HS-5 (cell line): Measurements from ENCODE around the gene MAP3K5.
"Not testable (repeated sequence)": the region's sequence is repeated elsewhere in the genome, so short reads cannot be mapped to it uniquely, and the experiment has no call there.

Experiments
- DNase-seq: peaks from one replicate; pipeline ENCODE4 v3.0.0-alpha.2; 2012; ENCODE audit warnings: low read depth

Gene MAP3K5

GRCh38 chr6:136772685-136773472 lies 19.4 kb downstream of the MAP3K5 start:
- DNase-seq: no peak

DNA sequence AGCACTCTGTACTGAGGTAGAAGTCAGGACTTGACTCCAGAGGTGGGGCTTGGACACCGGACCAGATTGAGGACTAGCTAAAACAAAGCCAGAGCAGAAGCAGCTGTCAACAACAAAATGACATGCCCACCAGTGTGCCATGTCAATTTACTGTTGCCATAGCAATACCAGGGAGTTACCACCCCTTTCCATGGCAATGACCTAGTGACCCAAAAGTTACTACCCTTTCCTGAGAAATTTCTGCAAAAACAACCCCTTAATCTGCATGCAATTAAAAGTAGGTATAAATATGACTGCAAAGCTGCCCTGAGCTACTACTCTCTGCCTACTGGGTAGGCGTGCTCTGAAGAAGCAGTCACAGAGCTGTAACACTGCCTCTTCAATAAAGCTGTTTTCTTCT lies 21.0 kb downstream of the MAP3K5 start:
- no peak for DNase-seq

GRCh38 chr6:136769759-136770158 lies 22.5 kb downstream of the MAP3K5 start:
- DNase-seq: no peak

DNA sequence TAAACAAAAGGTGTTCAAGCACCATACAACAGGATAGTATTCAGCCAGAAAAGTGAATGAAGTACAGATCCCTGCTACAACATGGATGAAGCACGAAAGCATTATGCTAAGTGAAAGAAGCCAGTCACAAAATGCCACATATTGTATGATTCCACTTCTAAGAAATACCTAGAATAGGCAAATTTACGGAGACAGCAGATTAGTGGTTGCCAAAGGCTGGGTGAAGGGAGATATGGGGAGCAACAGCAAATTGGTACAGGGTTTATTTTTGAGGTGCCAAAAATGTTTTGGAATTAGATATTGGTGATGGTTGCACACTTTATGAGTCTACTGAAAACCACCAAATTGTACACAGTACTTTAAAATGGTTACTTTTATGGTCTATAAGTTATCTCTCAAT lies 23.2 kb downstream of the MAP3K5 start:
- no peak for DNase-seq

GRCh38 chr6:136767570-136768309 lies 24.5 kb downstream of the MAP3K5 start:
- no peak for DNase-seq

- DNase-seq: no peak
Measured at GRCh38 chr6:136767103-136767502, 25.2 kb downstream of the MAP3K5 start.

GRCh38 chr6:136766274-136766673 lies 26.0 kb downstream of the MAP3K5 start:
- no peak for DNase-seq

DNA sequence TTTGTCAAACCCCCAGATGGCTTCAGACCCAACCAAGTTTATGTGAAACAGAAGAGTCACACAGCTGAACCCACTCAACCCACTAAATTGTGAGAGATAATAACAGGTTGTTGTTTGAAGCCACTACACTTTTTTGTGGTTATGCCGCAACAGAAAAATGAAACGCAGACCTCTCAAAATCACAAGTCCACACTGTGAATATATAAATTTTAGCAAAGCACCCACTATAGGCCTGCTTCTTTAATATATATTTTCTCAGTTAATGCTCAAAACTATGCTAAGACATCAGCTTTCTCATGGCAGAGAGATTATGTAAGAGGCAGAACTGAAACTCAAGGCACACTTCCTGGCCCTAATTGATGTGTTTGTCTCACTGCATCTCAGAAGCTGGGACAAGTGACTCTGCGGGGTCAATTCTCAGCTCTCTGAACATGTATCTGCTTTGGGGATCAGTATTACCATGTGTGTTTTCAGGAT lies 27.7 kb downstream of the MAP3K5 start:
- DNase-seq: no peak

- no peak for DNase-seq
Measured at GRCh38 chr6:136763716-136764516, 28.4 kb downstream of the MAP3K5 start.

GRCh38 chr6:136763255-136763654 lies 29.0 kb downstream of the MAP3K5 start:
- DNase-seq: no peak

DNA sequence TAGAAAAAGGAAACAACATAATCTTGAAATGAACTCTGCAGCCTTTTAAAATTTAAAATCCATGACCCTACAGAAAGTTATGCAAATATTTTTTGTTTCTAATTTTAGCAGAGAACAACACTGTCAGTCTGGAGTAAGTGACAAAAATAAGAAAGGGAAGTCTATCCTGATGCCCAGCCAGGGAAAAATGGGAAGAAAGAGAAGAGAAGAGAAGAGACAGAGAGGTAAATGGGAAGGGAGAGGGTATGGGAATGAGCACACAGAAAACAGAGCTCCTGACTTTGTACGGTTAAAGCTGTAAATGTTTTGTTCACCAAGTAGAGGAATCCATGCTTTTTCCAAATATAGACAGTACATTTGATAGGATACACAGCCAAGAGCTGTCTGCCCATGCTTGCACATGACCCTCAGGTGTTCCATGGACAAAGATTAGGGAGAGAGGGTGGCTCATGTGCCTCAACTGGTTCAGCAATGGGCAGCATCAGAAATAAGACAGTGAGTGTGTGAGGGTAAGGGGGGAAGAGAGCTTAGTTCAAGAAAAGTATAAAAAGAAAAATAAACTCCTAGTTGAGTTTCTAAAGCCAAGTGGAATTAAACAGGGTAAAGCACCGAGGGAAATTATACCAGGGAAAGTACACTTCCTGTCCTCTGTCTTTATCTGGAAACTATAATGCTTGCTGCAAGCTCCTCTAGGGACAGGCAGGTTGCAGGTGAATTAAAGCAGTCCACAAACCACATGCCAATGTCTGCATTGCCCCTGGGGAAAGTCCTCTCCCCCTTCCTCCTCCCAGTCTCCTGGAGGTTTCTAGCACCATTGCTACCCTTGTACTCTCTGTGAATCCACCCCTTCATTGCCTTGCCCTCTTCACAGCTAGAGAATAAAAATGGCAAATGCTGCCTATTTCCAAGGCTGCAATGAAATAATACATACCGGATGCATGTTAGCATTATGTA lies 30.0 kb downstream of the MAP3K5 start:
- no peak for DNase-seq

DNA sequence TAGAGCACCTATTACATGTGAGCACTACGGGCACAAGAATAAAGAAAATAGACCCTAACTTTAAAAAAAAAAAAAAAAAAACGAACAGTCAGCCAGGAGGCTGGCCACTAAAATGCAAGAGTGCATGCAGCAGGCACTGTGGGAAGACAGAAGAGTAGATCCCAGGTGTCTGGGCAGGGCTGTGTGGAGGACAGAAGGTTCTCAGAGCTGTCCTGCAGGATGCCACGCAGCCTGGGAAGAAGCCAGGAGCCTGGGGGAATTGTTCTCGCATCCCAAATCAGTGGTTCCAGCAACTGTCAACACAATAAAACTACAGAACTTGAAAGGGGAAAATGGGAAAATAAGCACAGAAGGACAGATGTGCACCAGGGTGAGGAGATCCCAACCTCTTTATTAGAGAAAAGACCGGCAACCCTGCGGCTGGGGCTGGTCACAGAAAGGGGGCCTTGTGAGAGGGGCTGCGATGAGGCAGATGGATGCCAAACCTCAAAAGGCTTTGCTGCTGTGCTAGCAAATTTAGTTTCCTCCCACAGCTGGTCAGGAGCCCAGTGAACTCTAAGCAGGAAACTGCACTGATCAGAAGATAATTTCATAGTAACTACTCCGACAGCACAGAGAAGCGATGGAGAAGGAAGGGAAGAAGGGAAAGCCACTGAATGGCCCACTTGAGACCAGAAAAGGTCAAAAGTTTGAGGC lies 30.9 kb downstream of the MAP3K5 start:
- no peak for DNase-seq

- DNase-seq: not testable (repeated sequence)
Measured at GRCh38 chr6:136760781-136761180, 31.5 kb downstream of the MAP3K5 start.

- no peak for DNase-seq
Measured at GRCh38 chr6:136757150-136757549, 35.1 kb downstream of the MAP3K5 start.

DNA sequence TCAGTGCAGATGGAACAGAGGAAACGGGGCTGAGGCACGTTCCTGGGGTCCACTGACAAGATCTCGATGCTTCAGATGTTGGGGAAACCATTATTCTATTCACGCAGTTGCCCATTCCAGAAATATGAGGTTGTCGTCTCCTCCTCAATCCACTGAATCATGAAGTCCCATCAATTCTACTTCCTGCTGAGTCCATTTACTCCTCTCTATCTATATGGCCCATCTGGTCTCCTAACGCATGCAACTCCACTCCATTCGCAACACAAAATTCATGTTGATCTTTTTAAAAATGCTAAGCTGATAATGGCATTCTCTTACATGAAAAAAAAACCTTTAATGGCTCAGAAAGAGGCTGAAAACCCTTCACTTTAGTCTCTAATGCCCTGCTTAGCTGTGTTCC lies 37.5 kb downstream of the MAP3K5 start:
- DNase-seq: no peak

GRCh38 chr6:136753624-136754023 lies 38.7 kb downstream of the MAP3K5 start:
- DNase-seq: no peak

GRCh38 chr6:136752554-136752953 lies 39.7 kb downstream of the MAP3K5 start:
- no peak for DNase-seq

DNA sequence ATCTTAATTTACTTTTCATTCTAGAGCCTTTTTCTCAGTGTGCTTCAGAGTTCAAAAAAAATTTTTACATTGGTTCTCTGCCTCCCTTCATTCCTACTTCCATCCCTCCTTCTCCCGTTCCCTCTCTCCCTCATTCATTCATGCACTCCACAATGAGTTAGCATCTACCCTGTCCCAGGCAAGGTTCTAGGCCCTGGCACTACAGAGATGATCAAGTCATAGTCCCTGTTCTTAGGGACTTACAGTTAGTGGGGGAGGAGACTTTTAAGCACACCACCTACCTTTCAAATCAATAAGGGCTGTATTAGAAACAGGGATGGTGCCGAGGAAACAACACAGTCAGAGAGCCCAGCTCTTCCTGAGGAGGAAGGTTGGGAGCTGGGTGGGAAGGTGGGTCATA lies 40.3 kb downstream of the MAP3K5 start:
- DNase-seq: no peak

DNA sequence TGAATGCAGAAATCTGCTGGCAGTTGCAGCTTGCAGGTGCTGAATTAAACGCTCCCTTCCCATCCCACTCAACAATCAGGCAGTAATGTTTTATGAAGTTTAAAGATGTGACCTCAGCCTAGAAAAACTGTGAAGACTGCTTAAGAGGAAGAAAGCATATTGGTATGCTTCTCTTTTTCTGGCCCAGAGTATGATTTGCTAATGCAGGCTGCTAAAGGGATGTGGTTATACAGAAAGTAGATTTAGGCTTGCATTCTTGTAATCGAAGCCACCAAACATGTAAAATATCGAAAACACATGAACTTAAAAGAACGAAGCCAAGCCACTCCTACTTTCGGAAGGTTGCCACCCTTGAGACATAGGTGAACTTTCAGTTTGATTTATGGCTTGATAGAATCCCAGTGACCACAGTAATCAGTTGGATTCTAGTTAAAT lies 40.7 kb downstream of the MAP3K5 start:
- DNase-seq: no peak

DNA sequence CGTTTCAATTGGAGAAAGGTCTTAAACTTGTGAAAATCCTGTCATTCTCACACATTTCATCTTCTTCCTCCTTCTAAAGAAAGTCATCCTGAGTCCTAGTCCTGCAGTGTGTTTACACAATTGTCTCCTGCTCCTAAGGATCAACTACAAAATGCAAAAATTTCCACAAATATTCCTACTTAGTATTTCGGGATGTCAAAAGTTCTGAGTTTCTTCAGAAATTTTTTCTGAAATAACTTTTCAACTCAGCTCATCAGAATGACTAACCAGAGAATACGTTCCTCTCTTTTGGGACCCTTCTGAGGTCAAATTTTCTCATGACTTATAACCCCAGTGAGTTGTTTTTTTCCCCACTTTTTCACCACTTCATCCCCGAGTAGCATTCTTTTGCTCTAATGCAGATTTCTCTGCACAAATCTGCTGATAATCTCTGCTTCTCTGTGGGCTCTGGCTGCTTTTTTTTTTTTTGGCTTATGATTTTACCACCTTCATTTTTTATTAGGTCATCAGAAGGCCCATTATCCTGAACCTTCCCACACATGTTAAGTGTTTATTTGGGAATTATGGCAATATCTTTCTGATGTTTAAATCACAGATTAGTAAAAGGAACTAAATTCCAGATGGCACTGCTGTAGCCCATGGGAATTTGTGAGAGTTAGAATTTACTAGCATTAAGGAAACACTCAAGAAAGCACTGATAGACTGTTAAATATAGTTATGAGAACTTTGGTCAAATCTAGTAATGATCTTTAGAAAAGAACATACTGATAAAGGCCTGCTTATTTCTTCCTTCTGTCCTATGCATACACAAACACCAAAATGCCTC lies 41.4 kb downstream of the MAP3K5 start:
- DNase-seq: no peak
